Measurements from ENCODE around the gene SCNM1. TPM values are rescaled to one million over a fixed set of nuclear protein-coding genes. Genes with fewer than 3 reads are reported as not detected.

Gene SCNM1
- total RNA-seq, 1 donor from 2014 or later = 40.7 TPM

DNA sequence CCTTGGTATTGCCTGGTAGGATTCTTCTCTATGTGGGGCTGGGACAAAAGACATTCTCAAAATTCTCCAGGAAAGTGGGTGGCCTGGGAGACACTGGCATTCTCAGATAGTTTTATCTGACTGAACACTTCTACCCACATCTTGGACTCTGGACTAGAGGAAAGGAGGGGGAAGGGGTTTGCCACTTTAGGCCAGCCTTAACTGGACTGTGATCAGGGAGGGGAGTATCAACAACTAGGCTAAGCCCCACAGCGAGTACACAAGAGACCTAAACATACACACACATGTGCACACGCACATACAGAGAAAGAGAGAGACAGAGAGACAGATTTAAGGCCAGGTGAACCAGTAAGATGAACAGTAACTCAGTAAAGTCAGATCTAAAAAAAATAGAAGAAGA lies 18.3 kb upstream of the SCNM1 start:
- H3K4me3 Mint-ChIP-seq (ENCODE audit: unreplicated experiment) = no peak overlapping the region
- no peaks in the 10 kb centered on the region for H3K27me3 Mint-ChIP-seq (ENCODE audit: low read depth)
- H3K36me3 Mint-ChIP-seq (ENCODE audit: low read depth) = peaks cover 2% of the 10 kb centered on the region
- peak overlapping the region; percentile 97 for H3K27ac Mint-ChIP-seq (ENCODE audit: unreplicated experiment)
- no peak for DNase-seq (ENCODE audit: low spot score)
- H3K4me1 Mint-ChIP-seq (ENCODE audit: low read depth) = peaks cover 36% of the 10 kb centered on the region
- TF ChIP-seq, protein P1, sequence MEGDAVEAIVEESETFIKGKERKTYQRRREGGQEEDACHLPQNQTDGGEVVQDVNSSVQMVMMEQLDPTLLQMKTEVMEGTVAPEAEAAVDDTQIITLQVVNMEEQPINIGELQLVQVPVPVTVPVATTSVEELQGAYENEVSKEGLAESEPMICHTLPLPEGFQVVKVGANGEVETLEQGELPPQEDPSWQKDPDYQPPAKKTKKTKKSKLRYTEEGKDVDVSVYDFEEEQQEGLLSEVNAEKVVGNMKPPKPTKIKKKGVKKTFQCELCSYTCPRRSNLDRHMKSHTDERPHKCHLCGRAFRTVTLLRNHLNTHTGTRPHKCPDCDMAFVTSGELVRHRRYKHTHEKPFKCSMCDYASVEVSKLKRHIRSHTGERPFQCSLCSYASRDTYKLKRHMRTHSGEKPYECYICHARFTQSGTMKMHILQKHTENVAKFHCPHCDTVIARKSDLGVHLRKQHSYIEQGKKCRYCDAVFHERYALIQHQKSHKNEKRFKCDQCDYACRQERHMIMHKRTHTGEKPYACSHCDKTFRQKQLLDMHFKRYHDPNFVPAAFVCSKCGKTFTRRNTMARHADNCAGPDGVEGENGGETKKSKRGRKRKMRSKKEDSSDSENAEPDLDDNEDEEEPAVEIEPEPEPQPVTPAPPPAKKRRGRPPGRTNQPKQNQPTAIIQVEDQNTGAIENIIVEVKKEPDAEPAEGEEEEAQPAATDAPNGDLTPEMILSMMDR (IDR thresholded peaks at IDR 0.05) = no peak
- no peaks in the 10 kb centered on the region for H3K9me3 Mint-ChIP-seq (ENCODE audit: low read depth)

DNA sequence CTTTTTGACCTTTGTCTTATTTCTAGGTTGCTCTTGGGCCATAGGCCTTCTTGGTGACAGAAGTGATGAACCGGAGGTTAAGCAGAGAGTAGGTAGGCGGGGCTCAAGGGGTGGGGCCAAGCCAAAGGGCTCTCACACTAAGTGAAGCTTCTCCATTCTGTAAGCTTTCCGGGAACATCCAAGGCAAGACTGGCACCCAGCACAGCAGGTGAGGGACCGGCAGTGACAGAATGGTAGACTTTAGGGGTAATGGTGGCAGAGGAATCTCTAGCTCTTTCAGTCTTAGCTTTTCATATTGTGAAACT lies 9.5 kb upstream of the SCNM1 start, which contains the start of gene TNFAIP8L2:
TSS of gene TNFAIP8L2 (plus strand) at position 135 of the 305 bp plus-strand sequence. CDS start 2,049 bp downstream, outside the sequence.
- DNase-seq (ENCODE audit: low spot score) = peak; percentile 40
- Mint-ChIP-seq H3K36me3 (ENCODE audit: low read depth) (peaks cover 12% of the 10 kb centered on the region), H3K27ac (ENCODE audit: unreplicated experiment) (no peak within 1 kb of the TSS), H3K9me3 (ENCODE audit: low read depth) (no peaks in the 10 kb centered on the region), H3K4me1 (ENCODE audit: low read depth) (peaks cover 4% of the 10 kb centered on the region), H3K4me3 (ENCODE audit: unreplicated experiment) (no peak within 1 kb of the TSS), H3K27me3 (ENCODE audit: low read depth) (no peaks in the 10 kb centered on the region)
- TF ChIP-seq, protein P1 (IDR thresholded peaks at IDR 0.05) = no peak

DNA sequence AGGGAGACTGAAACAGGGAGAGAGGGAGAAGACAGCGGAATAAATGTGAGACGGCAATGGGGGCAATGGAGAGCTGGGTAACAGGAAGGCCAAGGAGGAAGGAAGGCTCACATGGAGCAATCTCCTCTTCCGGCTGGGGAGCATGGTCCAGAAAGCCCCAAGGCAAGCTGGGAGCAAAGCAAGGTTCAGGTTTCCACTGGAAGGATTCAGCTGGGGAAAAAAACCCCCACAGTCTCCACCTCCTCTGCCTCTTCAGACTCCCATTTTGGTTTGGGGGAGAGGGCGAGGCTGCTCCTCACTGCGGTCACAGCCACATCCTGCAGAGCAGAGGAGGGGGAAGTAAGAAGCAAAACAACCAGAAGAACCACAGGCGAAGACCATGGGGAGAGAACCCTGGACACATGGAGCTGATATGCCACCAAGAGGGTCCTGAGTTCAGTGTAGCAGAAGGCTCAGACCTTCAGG lies 8.8 kb upstream of the SCNM1 start:
- TF ChIP-seq, protein P1 (IDR thresholded peaks at IDR 0.05) = no peak
- Mint-ChIP-seq H3K4me3 (ENCODE audit: unreplicated experiment) (no peak overlapping the region), H3K27ac (ENCODE audit: unreplicated experiment) (no peak overlapping the region), H3K4me1 (ENCODE audit: low read depth) (peaks cover 4% of the 10 kb centered on the region), H3K27me3 (ENCODE audit: low read depth) (no peaks in the 10 kb centered on the region), H3K36me3 (ENCODE audit: low read depth) (peaks cover 16% of the 10 kb centered on the region), H3K9me3 (ENCODE audit: low read depth) (no peaks in the 10 kb centered on the region)
- DNase-seq (ENCODE audit: low spot score) = peak; percentile 18

DNA sequence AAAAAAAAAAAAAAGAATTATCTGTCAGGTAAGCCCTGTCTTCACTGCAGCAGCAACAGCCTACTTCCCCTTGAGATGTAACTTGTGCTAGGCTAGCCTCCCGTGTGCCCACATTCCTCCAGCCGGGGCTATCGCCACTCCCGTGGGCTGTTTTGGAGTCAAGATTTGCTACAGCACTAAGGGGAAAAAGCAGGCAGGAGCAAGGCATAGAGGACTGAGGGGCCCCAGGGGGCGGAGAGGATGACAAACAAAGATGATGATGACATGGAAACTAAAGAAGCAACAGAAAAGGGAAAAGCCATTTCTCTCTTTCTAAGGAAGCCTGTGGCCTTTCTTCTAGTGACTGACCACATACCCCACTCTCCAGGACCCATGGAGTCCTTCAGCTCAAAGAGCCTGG lies 7.6 kb upstream of the SCNM1 start:
- no peaks in the 10 kb centered on the region for H3K27me3 Mint-ChIP-seq (ENCODE audit: low read depth)
- H3K36me3 Mint-ChIP-seq (ENCODE audit: low read depth) = peaks cover 16% of the 10 kb centered on the region
- DNase-seq (ENCODE audit: low spot score) = peak; percentile 32
- H3K4me3 Mint-ChIP-seq (ENCODE audit: unreplicated experiment) = no peak overlapping the region
- peaks cover 4% of the 10 kb centered on the region for H3K4me1 Mint-ChIP-seq (ENCODE audit: low read depth)
- H3K27ac Mint-ChIP-seq (ENCODE audit: unreplicated experiment) = no peak overlapping the region
- TF ChIP-seq, protein P1 (IDR thresholded peaks at IDR 0.05) = no peak
- no peaks in the 10 kb centered on the region for H3K9me3 Mint-ChIP-seq (ENCODE audit: low read depth)

DNA sequence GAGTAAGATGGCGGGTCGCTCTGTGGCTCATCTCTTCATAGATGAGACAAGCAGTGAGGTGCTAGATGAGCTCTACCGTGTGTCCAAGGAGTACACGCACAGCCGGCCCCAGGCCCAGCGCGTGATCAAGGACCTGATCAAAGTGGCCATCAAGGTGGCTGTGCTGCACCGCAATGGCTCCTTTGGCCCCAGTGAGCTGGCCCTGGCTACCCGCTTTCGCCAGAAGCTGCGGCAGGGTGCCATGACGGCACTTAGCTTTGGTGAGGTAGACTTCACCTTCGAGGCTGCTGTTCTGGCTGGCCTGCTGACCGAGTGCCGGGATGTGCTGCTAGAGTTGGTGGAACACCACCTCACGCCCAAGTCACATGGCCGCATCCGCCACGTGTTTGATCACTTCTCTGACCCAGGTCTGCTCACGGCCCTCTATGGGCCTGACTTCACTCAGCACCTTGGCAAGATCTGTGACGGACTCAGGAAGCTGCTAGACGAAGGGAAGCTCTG lies 7.1 kb upstream of the SCNM1 start:
- no peak overlapping the region for H3K4me3 Mint-ChIP-seq (ENCODE audit: unreplicated experiment)
- peaks cover 16% of the 10 kb centered on the region for H3K36me3 Mint-ChIP-seq (ENCODE audit: low read depth)
- H3K27me3 Mint-ChIP-seq (ENCODE audit: low read depth) = no peaks in the 10 kb centered on the region
- TF ChIP-seq, protein P1 (IDR thresholded peaks at IDR 0.05) = no peak
- H3K4me1 Mint-ChIP-seq (ENCODE audit: low read depth) = peaks cover 4% of the 10 kb centered on the region
- DNase-seq (ENCODE audit: low spot score) = peak; percentile 89
- H3K27ac Mint-ChIP-seq (ENCODE audit: unreplicated experiment) = no peak overlapping the region
- no peaks in the 10 kb centered on the region for H3K9me3 Mint-ChIP-seq (ENCODE audit: low read depth)

All from chondrocyte (in vitro differentiated cells).